Common myeloid progenitor, CD34-positive (primary cell): ENCODE measurements around the gene ITGAL.
"Not testable (repeated sequence)": the region's sequence is repeated elsewhere in the genome, so short reads cannot be mapped to it uniquely, and the experiment has no call there.

ENCODE experiments used
- CTCF ChIA-PET: fragments of 350-600 bp; sonication (Branson Sonifier 250); formaldehyde crosslinking; loops from one replicate; lab custom pipeline; 2021; ENCODE audit warnings: antibody characterized with exemption; lab: Charles Lee
- POLR2A ChIA-PET: fragments of 350-600 bp; sonication (Branson Sonifier 250); formaldehyde crosslinking; loops from one replicate; lab custom pipeline; 2021; ENCODE audit warnings: antibody characterized with exemption; lab: Charles Lee
- DNase-seq, 3 donors: peaks; one replicate each; pipeline versions ENCODE4 v3.0.0 to v3.0.0-alpha.2; 2013
- H3K27ac ChIP-seq, 2 experiments: 1 replicate in 1 of 2; 2 replicates in 1 of 2; pipeline ENCODE4 v1.7.0; 2013; ENCODE audit warnings: inconsistent platforms in 2 of 2, low read length in 2 of 2, mild to moderate bottlenecking in 2 of 2, low read depth in 1 of 2, moderate library complexity in 1 of 2; ENCODE audit not compliant: severe bottlenecking in 2 of 2, insufficient read depth in 1 of 2, poor library complexity in 1 of 2
- H3K27me3 ChIP-seq, 5 experiments: replicated peaks in 2 of 5; 1 replicate in 3 of 5; 2 replicates in 2 of 5; pipeline versions ENCODE4 v1.6.1 to v1.7.0; 2013; ENCODE audit warnings: low read length in 4 of 5, mild to moderate bottlenecking in 2 of 5, moderate library complexity in 2 of 5, inconsistent platforms in 1 of 5; ENCODE audit not compliant: insufficient read depth in 5 of 5, control insufficient read depth in 4 of 5
- H3K36me3 ChIP-seq, 4 experiments: 1 replicate in 2 of 4; 2 replicates in 2 of 4; pipeline versions ENCODE4 v1.6.1 to v1.7.0; 2013; ENCODE audit warnings: low read length in 3 of 4, control low read depth in 1 of 4, mild to moderate bottlenecking in 1 of 4; ENCODE audit not compliant: control insufficient read depth in 4 of 4, insufficient read depth in 4 of 4
- H3K4me1 ChIP-seq, 4 experiments: 1 replicate in 3 of 4; 2 replicates in 1 of 4; pipeline versions ENCODE4 v1.6.1 to v1.7.1; 2013; ENCODE audit warnings: low read length in 3 of 4, mild to moderate bottlenecking in 3 of 4, control low read depth in 1 of 4, inconsistent platforms in 1 of 4, moderate library complexity in 1 of 4; ENCODE audit not compliant: control insufficient read depth in 4 of 4, insufficient read depth in 4 of 4; ENCODE audit errors: control extremely low read depth in 1 of 4
- H3K4me3 ChIP-seq, 7 experiments: 1 replicate in 4 of 7; 2 replicates in 3 of 7; pipeline versions ENCODE4 v1.5.1 to v1.7.0; 2013; ENCODE audit warnings: mild to moderate bottlenecking in 7 of 7, low read length in 6 of 7, moderate library complexity in 6 of 7, inconsistent platforms in 2 of 7, low read depth in 2 of 7, control low read depth in 1 of 7; ENCODE audit not compliant: insufficient read depth in 4 of 7, control insufficient read depth in 1 of 7; ENCODE audit errors: extremely low read depth in 1 of 7
- H3K9me3 ChIP-seq, 5 experiments: 1 replicate in 4 of 5; 2 replicates in 1 of 5; pipeline versions ENCODE4 v1.6.1 to v1.7.1; 2013; ENCODE audit warnings: low read length in 4 of 5, mild to moderate bottlenecking in 2 of 5, inconsistent platforms in 1 of 5, low read depth in 1 of 5, moderate library complexity in 1 of 5; ENCODE audit not compliant: control insufficient read depth in 4 of 5, insufficient read depth in 2 of 5; ENCODE audit errors: control extremely low read depth in 1 of 5
- WGBS: methylation state at CpG from one replicate; pipeline ENCODE4 v1.1.5; 2013; ENCODE audit not compliant: insufficient coverage; 5-methylcytosine and 5-hydroxymethylcytosine counted together

ITGAL gene

DNA sequence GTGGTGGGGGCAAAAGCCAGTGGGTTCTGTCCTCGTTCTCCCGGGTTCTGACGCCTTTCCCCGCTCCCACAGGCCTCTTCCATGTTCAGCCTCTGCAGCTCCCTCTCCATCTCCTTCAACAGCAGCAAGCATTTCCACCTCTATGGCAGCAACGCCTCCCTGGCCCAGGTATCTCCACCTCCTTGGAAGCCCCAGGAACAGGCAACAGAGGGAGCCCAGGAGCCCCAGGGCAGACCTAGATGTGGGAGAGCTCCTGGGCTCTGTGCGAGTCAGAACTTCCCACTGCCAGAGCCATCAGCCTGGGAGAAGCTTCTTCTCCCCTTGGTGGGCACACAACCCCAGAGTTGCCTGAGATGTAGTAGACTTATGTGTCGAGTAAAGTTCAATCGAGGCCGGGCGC lies 46.0 kb downstream of the ITGAL start:
- 93% methylated on average over 8 of the region's 10 CpGs for WGBS
- Histone ChIP-seq H3K4me3 (no peak overlapping the region), H3K36me3 (peaks cover 2 to 75% (median 37%) of the 10 kb centered on the region in 4 experiments), H3K9me3 (no peaks in the 10 kb centered on the region), H3K27me3 (no peaks in the 10 kb centered on the region), H3K27ac (no peak overlapping the region), H3K4me1 (no peaks in the 10 kb centered on the region)
- ChIA-PET CTCF (interaction anchor here (1.5 kb wide), 1 partner anchor 8 kb away, joined by 4 read pairs; no protein-coding TSS in a partner anchor), POLR2A (no interaction called here)
- DNase-seq, result no peak

DNA sequence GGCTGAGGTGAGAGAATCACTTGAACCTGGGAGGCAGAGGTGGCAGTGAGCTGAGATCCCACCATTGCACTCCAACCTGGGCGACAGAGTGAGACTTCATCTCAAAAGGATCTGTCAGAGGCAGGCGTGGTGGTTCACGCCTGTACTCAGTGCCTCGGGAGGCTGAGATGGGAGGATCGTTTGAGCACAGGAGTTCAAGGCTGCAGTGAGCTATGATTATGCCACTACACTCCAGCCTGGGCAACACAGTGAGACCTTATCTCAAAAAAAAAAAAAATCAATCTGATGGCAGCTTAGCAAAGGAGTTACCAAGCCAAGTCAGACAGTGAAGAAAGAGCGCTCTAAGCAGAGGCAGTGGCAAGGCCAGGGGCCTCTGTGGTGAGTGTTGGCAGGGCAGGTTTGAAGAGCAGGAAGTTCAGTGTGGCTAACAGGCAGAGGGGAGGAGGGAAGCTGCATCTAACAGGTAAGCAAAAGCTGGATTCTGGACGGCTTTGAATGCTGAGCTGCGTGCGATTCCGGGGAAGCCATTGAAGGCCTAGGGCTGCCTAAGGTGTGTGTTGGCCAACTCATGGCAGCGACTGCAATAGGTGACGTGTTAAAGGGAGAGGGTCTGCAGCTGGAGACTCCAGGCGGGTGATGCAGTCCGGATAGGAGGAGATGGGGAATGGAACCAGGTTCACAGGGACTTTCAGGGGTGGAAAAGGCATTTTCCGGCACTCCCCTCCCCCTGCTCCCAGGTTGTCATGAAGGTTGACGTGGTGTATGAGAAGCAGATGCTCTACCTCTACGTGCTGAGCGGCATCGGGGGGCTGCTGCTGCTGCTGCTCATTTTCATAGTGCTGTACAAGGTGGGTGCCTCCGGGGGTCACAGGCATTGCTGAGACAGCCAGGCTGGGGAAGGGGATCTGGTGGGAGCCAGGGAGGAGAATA lies 46.8 kb downstream of the ITGAL start:
- DNase-seq, result no peak
- Histone ChIP-seq H3K27me3 (no peaks in the 10 kb centered on the region), H3K4me1 (no peaks in the 10 kb centered on the region), H3K9me3 (no peaks in the 10 kb centered on the region), H3K36me3 (peaks cover 2 to 72% (median 37%) of the 10 kb centered on the region in 4 experiments), H3K4me3 (no peak overlapping the region), H3K27ac (no peak overlapping the region)
- POLR2A ChIA-PET, result no interaction called here
- CTCF ChIA-PET, result interaction anchor here (1.0 to 1.5 kb wide), 2 partner anchors 9 to 70 kb away, joined by 3 to 4 read pairs; no protein-coding TSS in a partner anchor
- 93% methylated on average over 15 of the region's 20 CpGs for WGBS

DNA sequence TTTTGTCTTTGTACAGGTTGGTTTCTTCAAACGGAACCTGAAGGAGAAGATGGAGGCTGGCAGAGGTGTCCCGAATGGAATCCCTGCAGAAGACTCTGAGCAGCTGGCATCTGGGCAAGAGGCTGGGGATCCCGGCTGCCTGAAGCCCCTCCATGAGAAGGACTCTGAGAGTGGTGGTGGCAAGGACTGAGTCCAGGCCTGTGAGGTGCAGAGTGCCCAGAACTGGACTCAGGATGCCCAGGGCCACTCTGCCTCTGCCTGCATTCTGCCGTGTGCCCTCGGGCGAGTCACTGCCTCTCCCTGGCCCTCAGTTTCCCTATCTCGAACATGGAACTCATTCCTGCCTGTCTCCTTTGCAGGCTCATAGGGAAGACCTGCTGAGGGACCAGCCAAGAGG lies 48.9 kb downstream of the ITGAL start:
- no peak overlapping the region for H3K27ac ChIP-seq
- peaks cover 0 to 60% (median 38%) of the 10 kb centered on the region in 4 experiments for H3K36me3 ChIP-seq
- H3K4me3 ChIP-seq, result no peak overlapping the region
- no peaks in the 10 kb centered on the region for H3K27me3 ChIP-seq
- no peaks in the 10 kb centered on the region for H3K9me3 ChIP-seq
- no peak for DNase-seq
- ChIA-PET CTCF (no interaction called here), POLR2A (no interaction called here)
- 98% methylated on average over 6 of the region's 7 CpGs for WGBS
- peaks cover 0 to 10% (median 7%) of the 10 kb centered on the region in 4 experiments for H3K4me1 ChIP-seq

DNA sequence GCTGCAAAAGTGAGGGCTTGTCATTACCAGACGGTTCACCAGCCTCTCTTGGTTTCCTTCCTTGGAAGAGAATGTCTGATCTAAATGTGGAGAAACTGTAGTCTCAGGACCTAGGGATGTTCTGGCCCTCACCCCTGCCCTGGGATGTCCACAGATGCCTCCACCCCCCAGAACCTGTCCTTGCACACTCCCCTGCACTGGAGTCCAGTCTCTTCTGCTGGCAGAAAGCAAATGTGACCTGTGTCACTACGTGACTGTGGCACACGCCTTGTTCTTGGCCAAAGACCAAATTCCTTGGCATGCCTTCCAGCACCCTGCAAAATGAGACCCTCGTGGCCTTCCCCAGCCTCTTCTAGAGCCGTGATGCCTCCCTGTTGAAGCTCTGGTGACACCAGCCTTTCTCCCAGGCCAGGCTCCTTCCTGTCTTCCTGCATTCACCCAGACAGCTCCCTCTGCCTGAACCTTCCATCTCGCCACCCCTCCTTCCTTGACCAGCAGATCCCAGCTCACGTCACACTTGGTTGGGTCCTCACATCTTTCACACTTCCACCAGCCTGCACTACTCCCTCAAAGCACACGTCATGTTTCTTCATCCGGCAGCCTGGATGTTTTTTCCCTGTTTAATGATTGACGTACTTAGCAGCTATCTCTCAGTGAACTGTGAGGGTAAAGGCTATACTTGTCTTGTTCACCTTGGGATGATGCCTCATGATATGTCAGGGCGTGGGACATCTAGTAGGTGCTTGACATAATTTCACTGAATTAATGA lies 49.5 kb downstream of the ITGAL start:
- no peak overlapping the region for H3K4me3 ChIP-seq
- H3K36me3 ChIP-seq, result peaks cover 0 to 54% (median 33%) of the 10 kb centered on the region in 4 experiments
- H3K27me3 ChIP-seq, result no peaks in the 10 kb centered on the region
- DNase-seq, result no peak
- peaks cover 0 to 10% (median 7%) of the 10 kb centered on the region in 4 experiments for H3K4me1 ChIP-seq
- POLR2A ChIA-PET, result no interaction called here
- H3K9me3 ChIP-seq, result no peaks in the 10 kb centered on the region
- 98% methylated on average over 10 of the region's 11 CpGs for WGBS
- H3K27ac ChIP-seq, result no peak overlapping the region
- CTCF ChIA-PET, result no interaction called here

DNA sequence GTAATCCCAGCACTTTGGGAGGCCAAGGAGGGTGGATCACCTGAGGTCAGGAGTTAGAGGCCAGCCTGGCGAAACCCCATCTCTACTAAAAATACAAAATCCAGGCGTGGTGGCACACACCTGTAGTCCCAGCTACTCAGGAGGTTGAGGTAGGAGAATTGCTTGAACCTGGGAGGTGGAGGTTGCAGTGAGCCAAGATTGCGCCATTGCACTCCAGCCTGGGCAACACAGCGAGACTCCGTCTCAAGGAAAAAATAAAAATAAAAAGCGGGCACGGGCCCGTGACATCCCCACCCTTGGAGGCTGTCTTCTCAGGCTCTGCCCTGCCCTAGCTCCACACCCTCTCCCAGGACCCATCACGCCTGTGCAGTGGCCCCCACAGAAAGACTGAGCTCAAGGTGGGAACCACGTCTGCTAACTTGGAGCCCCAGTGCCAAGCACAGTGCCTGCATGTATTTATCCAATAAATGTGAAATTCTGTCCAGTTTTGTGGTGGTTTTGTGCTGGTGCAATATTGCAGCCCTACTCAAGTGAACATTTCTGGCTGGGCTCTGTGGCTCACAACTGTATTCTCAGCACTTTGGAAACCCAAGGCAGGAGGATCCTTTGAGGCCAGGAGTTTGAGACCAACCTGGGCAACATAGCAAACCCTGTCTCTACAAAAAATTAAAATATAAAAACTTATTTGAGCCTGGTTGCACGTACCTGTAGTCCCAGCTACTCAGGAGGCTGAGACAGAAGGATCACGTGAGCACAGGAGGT lies 50.3 kb downstream of the ITGAL start:
- CTCF ChIA-PET, H3K27me3 ChIP-seq, H3K9me3 ChIP-seq, H3K4me3 ChIP-seq, H3K27ac ChIP-seq, DNase-seq, POLR2A ChIA-PET: not testable (repeated sequence)
- peaks cover 2 to 17% (median 12%) of the 10 kb centered on the region in 4 experiments for H3K4me1 ChIP-seq
- H3K36me3 ChIP-seq, result peaks cover 0 to 46% (median 27%) of the 10 kb centered on the region in 4 experiments
- 97% methylated on average over 11 of the region's 12 CpGs for WGBS

DNA sequence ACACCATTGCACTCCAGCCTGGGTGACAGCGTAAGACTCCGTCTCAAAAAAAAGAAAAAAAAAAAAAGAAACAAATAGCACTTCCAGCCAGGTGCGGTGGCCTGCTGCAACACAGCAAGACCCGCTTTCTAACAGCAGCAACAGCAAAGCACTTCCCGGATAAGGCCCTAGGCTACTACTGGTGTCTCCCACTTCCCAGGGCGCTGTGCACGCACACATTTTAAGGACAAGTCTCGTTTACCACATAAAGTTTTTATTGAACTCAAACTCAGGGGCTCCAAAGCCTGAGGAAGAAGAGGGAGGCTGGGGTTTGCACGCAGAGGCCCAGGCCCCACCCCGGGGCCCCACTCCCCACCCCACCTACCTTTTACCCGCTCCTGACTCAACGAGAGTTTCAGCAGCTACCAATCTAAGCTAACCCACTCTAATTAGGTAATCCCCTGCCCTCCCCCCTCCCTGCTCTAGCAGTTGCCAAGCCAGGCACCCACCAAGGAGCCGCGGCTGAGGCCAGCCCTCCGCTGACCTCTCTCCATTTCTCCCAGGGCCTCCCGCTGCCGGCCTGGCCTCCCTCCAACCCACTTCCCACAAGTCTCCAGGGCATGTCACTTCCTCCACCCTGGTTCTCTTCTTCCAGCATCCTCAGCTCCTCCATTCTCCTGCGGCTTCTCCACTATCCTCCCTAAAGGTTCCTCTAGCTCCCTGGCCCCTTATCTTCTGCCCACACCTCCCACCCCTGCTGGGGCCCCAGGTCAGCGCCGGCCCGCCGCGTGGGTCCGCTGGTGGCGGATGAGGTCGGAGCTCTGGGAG lies 51.4 kb downstream of the ITGAL start:
- Histone ChIP-seq H3K9me3 (no peaks in the 10 kb centered on the region), H3K27me3 (no peaks in the 10 kb centered on the region), H3K36me3 (peaks cover 0 to 37% (median 22%) of the 10 kb centered on the region in 4 experiments), H3K27ac (no peak overlapping the region), H3K4me1 (peaks cover 6 to 28% (median 21%) of the 10 kb centered on the region in 4 experiments), H3K4me3 (no peak overlapping the region)
- POLR2A ChIA-PET, result no interaction called here
- DNase-seq, result no peak
- 93% methylated on average over 18 of the region's 26 CpGs for WGBS
- CTCF ChIA-PET, result interaction anchor here (0.6 to 1.5 kb wide), 4 partner anchors 8 to 69 kb away, joined by 3 to 4 read pairs (median 4); no protein-coding TSS in a partner anchor
